HepG2 (cell line): ENCODE data around the gene NPPC. TPM values are rescaled to one million over a fixed set of nuclear protein-coding genes. Genes with fewer than 3 reads are reported as not detected.
A peak's percentile ranks its signal among the peaks of the same experiment; 100 is the strongest.

Experiments
- ATF2 ChIP-seq: sonication (generic); formaldehyde crosslinking; IDR thresholded peaks from 2 replicates; pipeline ENCODE4 v1.4.0; 2020; ENCODE audit warnings: missing genetic modification reagents
- ATF6 ChIP-seq: sonication (generic); formaldehyde crosslinking; conservative IDR thresholded peaks from 2 replicates; pipeline ENCODE4 v1.4.0; 2020; ENCODE audit warnings: missing genetic modification reagents
- ERF ChIP-seq: IDR thresholded peaks from 2 replicates; pipeline ENCODE4 v1.6.1; 2018; ENCODE audit warnings: missing biosample characterization, missing genetic modification reagents
- MAZ ChIP-seq, 2 experiments: sonication (generic) in 1 of 2; formaldehyde crosslinking in 1 of 2; IDR thresholded peaks; 2 replicates each; pipeline versions ENCODE4 v1.5.0 to v1.6.1; 2012 to 2020; ENCODE audit warnings: low read depth in 2 of 2, mild to moderate bottlenecking in 2 of 2, borderline replicate concordance in 1 of 2, improper control_type of control experiment in 1 of 2, low read length in 1 of 2, missing genetic modification reagents in 1 of 2, moderate library complexity in 1 of 2
- NKX3-1 ChIP-seq: sonication (generic); formaldehyde crosslinking; IDR thresholded peaks from 2 replicates; pipeline ENCODE4 v1.5.0; 2020; ENCODE audit warnings: missing genetic modification reagents
- TAF15 ChIP-seq: fragments of 200-400 bp; formaldehyde crosslinking; IDR thresholded peaks from one replicate; pipeline ENCODE4 v1.6.1; 2018; ENCODE audit warnings: mild to moderate bottlenecking, low read depth, low read length; ENCODE audit not compliant: poor library complexity, severe bottlenecking
- ZBTB38 ChIP-seq: sonication (generic); formaldehyde crosslinking; IDR thresholded peaks from 2 replicates; pipeline ENCODE4 v1.5.1; 2020; ENCODE audit warnings: mild to moderate bottlenecking, missing genetic modification reagents
- ZFP1 ChIP-seq: IDR thresholded peaks from 2 replicates; pipeline ENCODE4 v1.6.1; 2016
- ZNF552 ChIP-seq: sonication (generic); formaldehyde crosslinking; IDR thresholded peaks from 2 replicates; pipeline ENCODE4 v1.9.0; 2022; ENCODE audit warnings: missing genetic modification reagents, mild to moderate bottlenecking, borderline replicate concordance
- ZNF567 ChIP-seq: sonication (generic); formaldehyde crosslinking; IDR thresholded peaks from 2 replicates; pipeline ENCODE4 v1.8.1; 2023; ENCODE audit warnings: mild to moderate bottlenecking, missing genetic modification reagents, borderline replicate concordance
- ZNF879 ChIP-seq: sonication (generic); formaldehyde crosslinking; IDR thresholded peaks from 2 replicates; pipeline ENCODE4 v1.8.1; 2023; ENCODE audit warnings: missing genetic modification reagents
- ZNF883 ChIP-seq: sonication (generic); formaldehyde crosslinking; IDR thresholded peaks from 2 replicates; pipeline ENCODE4 v1.5.1; 2020; ENCODE audit warnings: mild to moderate bottlenecking, missing genetic modification reagents; ENCODE audit errors: not compliant biosample characterization
- polyA plus RNA-seq, 8 experiments: library from polyadenylated mRNA; depleted of rRNA in 3 of 8; stranded (reverse) in 7 of 8; unstranded in 1 of 8; fragments of >200 nt; fragmentation: Illumina TruSeq in 4 of 8; extraction: Trizol in 4 of 8; gene quantifications; 2 replicates each; pipeline versions ENCODE4 v1.2.1 to v1.2.3, GENCODE V29; 2011 to 2016; ENCODE audit warnings: low read depth in 4 of 8, missing spikeins in 1 of 8, mixed read lengths in 1 of 8; ENCODE audit not compliant: insufficient read depth in 1 of 8
- total RNA-seq, 5 experiments: library from RNA; depleted of rRNA; stranded (reverse); fragments of >200 nt; fragmentation: Illumina TruSeq; extraction: Trizol; gene quantifications; 2 replicates each; pipeline ENCODE4 v1.2.3, GENCODE V29; 2016; ENCODE audit warnings: low read depth in 1 of 5
- TF ChIP-seq, protein P1 (sequence below): sonication (generic); formaldehyde crosslinking; IDR thresholded peaks from 2 replicates; pipeline ENCODE4 v1.4.0; 2020; ENCODE audit warnings: low read depth, missing genetic modification reagents
- TF ChIP-seq, protein P2 (sequence below): sonication (generic); formaldehyde crosslinking; IDR thresholded peaks from 2 replicates; pipeline ENCODE4 v1.4.0; 2020; ENCODE audit warnings: missing genetic modification reagents, low read depth, mild to moderate bottlenecking, borderline replicate concordance
- TF ChIP-seq, protein P3 (sequence below), 2 experiments: IDR thresholded peaks; 2 replicates each; pipeline ENCODE4 v1.6.1; 2011 to 2012; ENCODE audit warnings: low read length in 2 of 2, borderline replicate concordance in 1 of 2, low read depth in 1 of 2, mild to moderate bottlenecking in 1 of 2, moderate library complexity in 1 of 2

Gene NPPC
- total and polyA plus RNA-seq, 2 of the 13 experiments (the other 11 are each of a cell fraction or from before 2014, with no cell fraction given) = 0.11 TPM; not detected in 1

- TF ChIP-seq NKX3-1 (CRISPR knock-in tag) (no peak), ATF2 (no peak), ZNF879 (CRISPR knock-in tag) (no peak), ERF (CRISPR knock-in tag) (0 out of 2 replicates have a peak, but pooled peaks have one; percentile 45), TAF15 (no peak), ZFP1 (CRISPR knock-in tag) (0 out of 2 replicates have a peak, but pooled peaks have one; percentile 35), ZNF552 (no peak), MAZ (IDR thresholded peaks at IDR 0.05; ENCODE audit: borderline replicate concordance, low read depth, low read length) (no peak), MAZ (CRISPR knock-in tag; IDR thresholded peaks at IDR 0.05; ENCODE audit: low read depth) (no peak), ATF6 (CRISPR knock-in tag) (no peak), ZNF567 (CRISPR knock-in tag) (no peak), ZBTB38 (CRISPR knock-in tag) (no peak), ZNF883 (CRISPR knock-in tag) (no peak)
- TF ChIP-seq, protein P1, sequence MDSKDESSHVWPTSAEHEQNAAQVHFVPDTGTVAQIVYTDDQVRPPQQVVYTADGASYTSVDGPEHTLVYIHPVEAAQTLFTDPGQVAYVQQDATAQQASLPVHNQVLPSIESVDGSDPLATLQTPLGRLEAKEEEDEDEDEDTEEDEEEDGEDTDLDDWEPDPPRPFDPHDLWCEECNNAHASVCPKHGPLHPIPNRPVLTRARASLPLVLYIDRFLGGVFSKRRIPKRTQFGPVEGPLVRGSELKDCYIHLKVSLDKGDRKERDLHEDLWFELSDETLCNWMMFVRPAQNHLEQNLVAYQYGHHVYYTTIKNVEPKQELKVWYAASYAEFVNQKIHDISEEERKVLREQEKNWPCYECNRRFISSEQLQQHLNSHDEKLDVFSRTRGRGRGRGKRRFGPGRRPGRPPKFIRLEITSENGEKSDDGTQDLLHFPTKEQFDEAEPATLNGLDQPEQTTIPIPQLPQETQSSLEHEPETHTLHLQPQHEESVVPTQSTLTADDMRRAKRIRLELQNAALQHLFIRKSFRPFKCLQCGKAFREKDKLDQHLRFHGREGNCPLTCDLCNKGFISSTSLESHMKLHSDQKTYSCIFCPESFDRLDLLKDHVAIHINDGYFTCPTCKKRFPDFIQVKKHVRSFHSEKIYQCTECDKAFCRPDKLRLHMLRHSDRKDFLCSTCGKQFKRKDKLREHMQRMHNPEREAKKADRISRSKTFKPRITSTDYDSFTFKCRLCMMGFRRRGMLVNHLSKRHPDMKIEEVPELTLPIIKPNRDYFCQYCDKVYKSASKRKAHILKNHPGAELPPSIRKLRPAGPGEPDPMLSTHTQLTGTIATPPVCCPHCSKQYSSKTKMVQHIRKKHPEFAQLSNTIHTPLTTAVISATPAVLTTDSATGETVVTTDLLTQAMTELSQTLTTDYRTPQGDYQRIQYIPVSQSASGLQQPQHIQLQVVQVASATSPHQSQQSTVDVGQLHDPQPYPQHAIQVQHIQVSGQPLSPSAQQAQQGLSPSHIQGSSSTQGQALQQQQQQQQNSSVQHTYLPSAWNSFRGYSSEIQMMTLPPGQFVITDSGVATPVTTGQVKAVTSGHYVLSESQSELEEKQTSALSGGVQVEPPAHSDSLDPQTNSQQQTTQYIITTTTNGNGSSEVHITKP (CRISPR knock-in tag) = no peak
- TF ChIP-seq, protein P2, sequence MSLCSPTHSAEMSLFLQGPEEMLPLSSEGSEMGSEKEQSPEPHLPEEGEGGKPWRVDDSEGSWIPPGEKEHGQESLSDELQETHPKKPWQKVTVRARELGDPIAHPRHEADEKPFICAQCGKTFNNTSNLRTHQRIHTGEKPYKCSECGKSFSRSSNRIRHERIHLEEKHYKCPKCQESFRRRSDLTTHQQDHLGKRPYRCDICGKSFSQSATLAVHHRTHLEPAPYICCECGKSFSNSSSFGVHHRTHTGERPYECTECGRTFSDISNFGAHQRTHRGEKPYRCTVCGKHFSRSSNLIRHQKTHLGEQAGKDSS (CRISPR knock-in tag) = no peak
- TF ChIP-seq, protein P3, sequence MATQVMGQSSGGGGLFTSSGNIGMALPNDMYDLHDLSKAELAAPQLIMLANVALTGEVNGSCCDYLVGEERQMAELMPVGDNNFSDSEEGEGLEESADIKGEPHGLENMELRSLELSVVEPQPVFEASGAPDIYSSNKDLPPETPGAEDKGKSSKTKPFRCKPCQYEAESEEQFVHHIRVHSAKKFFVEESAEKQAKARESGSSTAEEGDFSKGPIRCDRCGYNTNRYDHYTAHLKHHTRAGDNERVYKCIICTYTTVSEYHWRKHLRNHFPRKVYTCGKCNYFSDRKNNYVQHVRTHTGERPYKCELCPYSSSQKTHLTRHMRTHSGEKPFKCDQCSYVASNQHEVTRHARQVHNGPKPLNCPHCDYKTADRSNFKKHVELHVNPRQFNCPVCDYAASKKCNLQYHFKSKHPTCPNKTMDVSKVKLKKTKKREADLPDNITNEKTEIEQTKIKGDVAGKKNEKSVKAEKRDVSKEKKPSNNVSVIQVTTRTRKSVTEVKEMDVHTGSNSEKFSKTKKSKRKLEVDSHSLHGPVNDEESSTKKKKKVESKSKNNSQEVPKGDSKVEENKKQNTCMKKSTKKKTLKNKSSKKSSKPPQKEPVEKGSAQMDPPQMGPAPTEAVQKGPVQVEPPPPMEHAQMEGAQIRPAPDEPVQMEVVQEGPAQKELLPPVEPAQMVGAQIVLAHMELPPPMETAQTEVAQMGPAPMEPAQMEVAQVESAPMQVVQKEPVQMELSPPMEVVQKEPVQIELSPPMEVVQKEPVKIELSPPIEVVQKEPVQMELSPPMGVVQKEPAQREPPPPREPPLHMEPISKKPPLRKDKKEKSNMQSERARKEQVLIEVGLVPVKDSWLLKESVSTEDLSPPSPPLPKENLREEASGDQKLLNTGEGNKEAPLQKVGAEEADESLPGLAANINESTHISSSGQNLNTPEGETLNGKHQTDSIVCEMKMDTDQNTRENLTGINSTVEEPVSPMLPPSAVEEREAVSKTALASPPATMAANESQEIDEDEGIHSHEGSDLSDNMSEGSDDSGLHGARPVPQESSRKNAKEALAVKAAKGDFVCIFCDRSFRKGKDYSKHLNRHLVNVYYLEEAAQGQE (IDR thresholded peaks at IDR 0.05; ENCODE audit: borderline replicate concordance in 1 of 2, low read depth in 1 of 2, low read length in 2 of 2) = 0 out of 4 replicates have a peak, but pooled peaks of 1 of the 2 experiments have one; percentile 66
Measured at GRCh38 chr2:231957913-231958763, 31.9 kb upstream of the NPPC start (continued).
